NT2/D1 (cell line): ENCODE results near the gene ZNF593OS.
A peak's percentile ranks its signal among the peaks of the same experiment; 100 is the strongest.

ENCODE experiments used
- DNase-seq: peaks from one replicate; pipeline ENCODE4 v3.0.0-alpha.2; 2011; ENCODE audit warnings: low read depth, low spot score
- H3K27me3 ChIP-seq: 2 replicates; pipeline ENCODE4 v1.6.0; 2011; ENCODE audit warnings: mild to moderate bottlenecking; ENCODE audit not compliant: insufficient read length, insufficient read depth
- H3K36me3 ChIP-seq: 2 replicates; pipeline ENCODE4 v1.6.1; 2011; ENCODE audit warnings: mild to moderate bottlenecking, low read length, mixed read lengths; ENCODE audit not compliant: insufficient read depth, insufficient read length
- H3K4me1 ChIP-seq: 2 replicates; pipeline ENCODE4 v1.5.1; 2011; ENCODE audit not compliant: insufficient read depth, insufficient read length
- H3K4me3 ChIP-seq: 2 replicates; pipeline ENCODE4 v1.5.1; 2011; ENCODE audit warnings: low read depth; ENCODE audit not compliant: insufficient read length
- H3K9ac ChIP-seq: 2 replicates; pipeline ENCODE4 v1.6.0; 2011; ENCODE audit warnings: low read depth; ENCODE audit not compliant: insufficient read length
- H3K9me3 ChIP-seq: 2 replicates; pipeline ENCODE4 v1.5.1; 2011; ENCODE audit warnings: mild to moderate bottlenecking, low read length; ENCODE audit not compliant: insufficient read depth
- SUZ12 ChIP-seq: IDR thresholded peaks from 2 replicates; pipeline ENCODE4 v1.6.1; 2011; ENCODE audit not compliant: insufficient read length, insufficient read depth; ENCODE audit errors: extremely low read depth
- YY1 ChIP-seq: IDR thresholded peaks from 2 replicates; pipeline ENCODE4 v1.6.1; 2011; ENCODE audit not compliant: insufficient read length, insufficient read depth
- ZNF274 ChIP-seq: IDR thresholded peaks from 2 replicates; pipeline ENCODE4 v1.6.1; 2011; ENCODE audit warnings: mild to moderate bottlenecking, low read depth, low read length

ZNF593OS gene

GRCh38 chr1:26171084-26172072 is at the start of gene ZNF593OS:
ZNF593OS (minus strand) TSS chr1:26171832; CDS start chr1:26171661, 171 bp downstream.
- H3K4me3 ChIP-seq = peak within 1 kb of the TSS; percentile 95
- peaks cover 25% of the 10 kb centered on the region for H3K4me1 ChIP-seq
- H3K9ac ChIP-seq = peak within 1 kb of the TSS; percentile 95
- H3K36me3 ChIP-seq = peaks cover 24% of the 10 kb centered on the region
- TF ChIP-seq SUZ12 = no peak
- no peak for TF ChIP-seq ZNF274
- TF ChIP-seq YY1 = no peak
- no peaks in the 10 kb centered on the region for H3K9me3 ChIP-seq
- peaks cover 21% of the 10 kb centered on the region for H3K27me3 ChIP-seq
- DNase-seq = no peak

GRCh38 chr1:26221094-26221493 is 49.5 kb upstream of the ZNF593OS start:
- TF ChIP-seq SUZ12 (no peak), YY1 (no peak), ZNF274 (no peak)
- DNase-seq = no peak
- Histone ChIP-seq H3K4me3 (no peak overlapping the region), H3K9ac (no peak overlapping the region), H3K27me3 (peaks cover 96% of the 10 kb centered on the region), H3K4me1 (peaks cover 12% of the 10 kb centered on the region), H3K36me3 (no peaks in the 10 kb centered on the region), H3K9me3 (no peaks in the 10 kb centered on the region)

- Histone ChIP-seq H3K36me3 (no peaks in the 10 kb centered on the region), H3K4me1 (peaks cover 12% of the 10 kb centered on the region), H3K9me3 (no peaks in the 10 kb centered on the region), H3K9ac (no peak overlapping the region), H3K27me3 (peaks cover 96% of the 10 kb centered on the region), H3K4me3 (no peak overlapping the region)
- DNase-seq = no peak
- TF ChIP-seq YY1 (no peak), SUZ12 (no peak), ZNF274 (no peak)
Measured at GRCh38 chr1:26220199-26220912, 48.7 kb upstream of the ZNF593OS start.

GRCh38 chr1:26218906-26219494 is 47.4 kb upstream of the ZNF593OS start:
- TF ChIP-seq YY1 (no peak), SUZ12 (no peak), ZNF274 (no peak)
- H3K9ac ChIP-seq = no peak overlapping the region
- H3K27me3 ChIP-seq = peaks cover 86% of the 10 kb centered on the region
- DNase-seq = no peak
- H3K4me1 ChIP-seq = peaks cover 11% of the 10 kb centered on the region
- H3K9me3 ChIP-seq = no peaks in the 10 kb centered on the region
- no peaks in the 10 kb centered on the region for H3K36me3 ChIP-seq
- no peak overlapping the region for H3K4me3 ChIP-seq

GRCh38 chr1:26215246-26215645 is 43.6 kb upstream of the ZNF593OS start:
- no peaks in the 10 kb centered on the region for H3K36me3 ChIP-seq
- peaks cover 57% of the 10 kb centered on the region for H3K27me3 ChIP-seq
- H3K4me3 ChIP-seq = no peak overlapping the region
- no peak for DNase-seq
- no peak overlapping the region for H3K9ac ChIP-seq
- H3K4me1 ChIP-seq = peaks cover 5% of the 10 kb centered on the region
- TF ChIP-seq ZNF274 = no peak
- TF ChIP-seq SUZ12 = no peak
- TF ChIP-seq YY1 = no peak
- H3K9me3 ChIP-seq = no peaks in the 10 kb centered on the region

- Histone ChIP-seq H3K4me1 (peaks cover 2% of the 10 kb centered on the region), H3K9ac (no peak overlapping the region), H3K9me3 (no peaks in the 10 kb centered on the region), H3K27me3 (peaks cover 46% of the 10 kb centered on the region), H3K36me3 (no peaks in the 10 kb centered on the region), H3K4me3 (no peak overlapping the region)
- no peak for DNase-seq
- no peak for TF ChIP-seq SUZ12
Measured at GRCh38 chr1:26213335-26213905, 41.8 kb upstream of the ZNF593OS start.
